NB4 (cell line): Measurements from ENCODE around the gene FRAS1.
"Not testable (repeated sequence)": the region's sequence is repeated elsewhere in the genome, so short reads cannot be mapped to it uniquely, and the experiment has no call there.

Experiments
- DNase-seq: peaks from one replicate; pipeline ENCODE4 v3.0.0; 2010; ENCODE audit warnings: low read depth
- H3K4me3 ChIP-seq: one replicate; pipeline ENCODE4 v1.5.1; 2011; ENCODE audit warnings: mild to moderate bottlenecking, low read depth, low read length, moderate library complexity
- CTCF ChIP-seq: IDR thresholded peaks from one replicate; pipeline ENCODE4 v1.5.1; 2012; ENCODE audit warnings: low read depth, low read length
- MAX ChIP-seq: IDR thresholded peaks from 2 replicates; pipeline ENCODE4 v1.6.1; 2011; ENCODE audit warnings: low read depth, low read length
- MYC ChIP-seq: IDR thresholded peaks from 2 replicates; pipeline ENCODE4 v1.6.1; 2011; ENCODE audit warnings: low read depth, low read length
- POLR2A ChIP-seq: IDR thresholded peaks from 2 replicates; pipeline ENCODE4 v1.6.1; 2011; ENCODE audit warnings: mild to moderate bottlenecking; ENCODE audit not compliant: insufficient read length; ENCODE audit errors: extremely low read depth

Gene FRAS1

GRCh38 chr4:78119698-78120097, 62.6 kb downstream of the FRAS1 start:
- no peak for DNase-seq
- H3K4me3 ChIP-seq, result no peak overlapping the region
- TF ChIP-seq POLR2A, result no peak
- no peak for TF ChIP-seq MAX
- TF ChIP-seq MYC, result no peak
- TF ChIP-seq CTCF, result no peak

- TF ChIP-seq POLR2A (no peak), MAX (no peak), MYC (no peak), CTCF (no peak)
- no peak overlapping the region for H3K4me3 ChIP-seq
- no peak for DNase-seq
Observed at GRCh38 chr4:78120144-78120880, 63.2 kb downstream of the FRAS1 start.

- TF ChIP-seq POLR2A (no peak), MYC (no peak), CTCF (no peak), MAX (no peak)
- H3K4me3 ChIP-seq, result no peak overlapping the region
- DNase-seq, result no peak
Observed at GRCh38 chr4:78121338-78121904, 64.3 kb downstream of the FRAS1 start.

- DNase-seq, H3K4me3 ChIP-seq: not testable (repeated sequence)
Observed at GRCh38 chr4:78125834-78126331, 68.8 kb downstream of the FRAS1 start.

- no peak overlapping the region for H3K4me3 ChIP-seq
- TF ChIP-seq MYC, result no peak
- TF ChIP-seq POLR2A, result no peak
- TF ChIP-seq MAX, result no peak
- no peak for TF ChIP-seq CTCF
- no peak for DNase-seq
Observed at GRCh38 chr4:78129383-78130108, 72.4 kb downstream of the FRAS1 start.

GRCh38 chr4:78131403-78131802, 74.3 kb downstream of the FRAS1 start:
- H3K4me3 ChIP-seq, result no peak overlapping the region
- DNase-seq, result no peak
- TF ChIP-seq CTCF, result no peak
- no peak for TF ChIP-seq MAX
- TF ChIP-seq POLR2A, result no peak
- no peak for TF ChIP-seq MYC
